Measurements from ENCODE around the gene CCL19.
"Not testable (repeated sequence)": the region's sequence is repeated elsewhere in the genome, so short reads cannot be mapped to it uniquely, and the experiment has no call there.

The CCL19 gene

DNA sequence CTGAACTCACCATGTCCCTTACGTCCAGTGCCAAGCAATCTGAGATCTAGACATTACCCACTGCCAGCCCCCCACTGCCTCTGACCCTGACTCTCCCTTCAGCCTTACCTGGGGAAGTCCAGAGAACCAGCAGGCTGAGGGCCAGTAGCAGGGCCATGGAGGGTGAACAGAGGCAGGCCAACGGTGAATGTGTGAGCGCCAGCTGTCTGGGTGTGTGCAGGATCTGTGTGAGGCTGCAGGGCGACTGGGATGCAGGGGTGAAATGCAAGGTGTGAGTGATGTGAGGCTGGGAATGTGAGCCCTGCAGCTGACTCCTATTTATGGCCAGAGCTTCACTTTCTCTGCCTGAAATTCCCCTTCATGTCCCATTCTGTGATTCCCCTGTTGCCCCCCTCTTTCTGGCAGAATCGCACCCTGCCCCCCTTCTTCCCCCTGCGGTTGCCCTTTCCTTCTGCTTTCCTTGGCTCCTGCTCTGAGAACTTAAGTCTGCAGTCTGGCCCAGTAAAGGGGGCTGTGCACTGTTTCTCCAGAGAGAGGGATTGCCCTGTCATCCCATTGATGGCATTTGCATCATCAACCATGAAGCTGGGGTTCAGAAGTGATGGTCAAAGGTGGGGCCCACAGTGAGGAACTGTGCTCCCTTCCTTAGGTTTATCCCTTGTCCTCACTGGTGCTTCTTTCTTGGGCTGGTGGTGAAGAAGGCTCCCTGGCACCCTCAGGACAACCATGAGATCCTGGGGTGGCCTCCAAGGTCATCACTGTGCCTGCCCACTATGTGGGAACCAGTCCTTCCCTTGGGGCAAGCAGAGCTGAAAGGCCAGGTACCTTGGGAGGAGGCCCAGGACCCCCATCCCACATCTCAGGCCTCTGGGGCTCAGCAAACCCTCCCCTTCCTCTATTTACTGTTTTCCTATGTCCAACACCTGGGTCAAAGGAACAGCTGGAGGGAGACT, at the start of gene CCL19:
Gene CCL19, minus strand, starts transcription at position 294 of the 953 bp plus-strand sequence. Its CDS starts 137 bp downstream, at position 157.
- no peak for DNase-seq (ENCODE audit: low read depth in 2 of 2)

GRCh38 chr9:34740176-34740575, 49.1 kb upstream of the CCL19 start:
- not testable (repeated sequence) for DNase-seq (ENCODE audit: low read depth in 2 of 2)

- DNase-seq (ENCODE audit: low read depth in 2 of 2) = no peak
These were observed 46.7 kb upstream of the CCL19 start for GRCh38 chr9:34737677-34738260.

DNA sequence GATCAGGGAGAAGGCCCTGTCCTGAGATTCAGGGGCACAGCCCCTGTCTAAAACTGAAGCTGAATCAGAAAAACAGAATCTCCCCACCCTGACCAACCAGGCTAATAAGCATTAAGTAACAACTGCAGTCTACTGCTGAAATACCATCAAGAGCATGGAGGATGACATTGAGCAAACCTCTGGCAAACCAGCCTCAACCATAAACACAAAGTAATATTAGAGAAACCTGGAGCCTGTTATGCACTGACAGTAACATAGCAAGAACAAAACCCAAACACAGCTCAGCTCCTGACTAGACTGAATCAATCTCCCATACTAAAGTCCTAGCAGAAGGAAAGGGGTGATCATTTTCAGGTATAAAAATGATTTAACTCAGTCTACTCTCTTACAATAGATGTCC, 43.6 kb upstream of the CCL19 start:
- no peak for DNase-seq (ENCODE audit: low read depth in 2 of 2)

DNA sequence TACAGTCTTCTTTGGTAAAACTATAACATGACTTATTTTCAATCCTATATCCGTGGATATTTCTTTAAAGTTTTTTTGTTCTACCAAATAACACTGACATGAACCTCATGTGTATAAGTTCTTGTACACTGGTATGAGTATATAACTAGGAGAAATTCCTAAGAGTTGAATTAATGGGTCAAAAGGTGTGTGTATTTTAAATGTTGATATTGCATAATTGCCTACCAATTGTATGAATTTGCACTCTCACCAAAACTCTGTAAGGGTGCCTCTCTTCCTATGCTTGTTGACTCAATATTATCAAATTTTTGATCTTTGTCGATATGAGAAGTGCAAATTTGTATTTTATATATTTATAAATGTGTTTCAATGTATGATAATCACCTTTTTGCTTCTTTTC, 41.8 kb upstream of the CCL19 start:
- no peak for DNase-seq (ENCODE audit: low read depth in 2 of 2)

GRCh38 chr9:34732478-34732877, 41.4 kb upstream of the CCL19 start:
- DNase-seq (ENCODE audit: low read depth in 2 of 2) = no peak

- no peak for DNase-seq (ENCODE audit: low read depth in 2 of 2)
These were observed 32.1 kb upstream of the CCL19 start for GRCh38 chr9:34723141-34723540.

DNA sequence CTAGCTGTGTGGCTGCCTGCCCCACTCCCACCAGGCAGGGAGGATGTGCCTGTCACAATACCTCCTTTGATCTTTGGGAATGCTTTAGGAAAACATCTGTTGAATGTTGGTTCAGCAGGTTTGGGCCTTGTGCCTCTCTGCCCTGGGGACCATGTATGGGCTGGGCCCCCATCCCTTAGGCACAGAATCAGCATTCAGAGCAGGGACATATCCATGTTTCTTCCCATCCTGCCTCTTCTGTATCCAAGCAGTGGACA, 28.6 kb upstream of the CCL19 start:
- DNase-seq (ENCODE audit: low read depth in 2 of 2) = not testable (repeated sequence)

- DNase-seq (ENCODE audit: low read depth in 2 of 2) = no peak
These were observed 28.1 kb upstream of the CCL19 start for GRCh38 chr9:34719021-34719768.

DNA sequence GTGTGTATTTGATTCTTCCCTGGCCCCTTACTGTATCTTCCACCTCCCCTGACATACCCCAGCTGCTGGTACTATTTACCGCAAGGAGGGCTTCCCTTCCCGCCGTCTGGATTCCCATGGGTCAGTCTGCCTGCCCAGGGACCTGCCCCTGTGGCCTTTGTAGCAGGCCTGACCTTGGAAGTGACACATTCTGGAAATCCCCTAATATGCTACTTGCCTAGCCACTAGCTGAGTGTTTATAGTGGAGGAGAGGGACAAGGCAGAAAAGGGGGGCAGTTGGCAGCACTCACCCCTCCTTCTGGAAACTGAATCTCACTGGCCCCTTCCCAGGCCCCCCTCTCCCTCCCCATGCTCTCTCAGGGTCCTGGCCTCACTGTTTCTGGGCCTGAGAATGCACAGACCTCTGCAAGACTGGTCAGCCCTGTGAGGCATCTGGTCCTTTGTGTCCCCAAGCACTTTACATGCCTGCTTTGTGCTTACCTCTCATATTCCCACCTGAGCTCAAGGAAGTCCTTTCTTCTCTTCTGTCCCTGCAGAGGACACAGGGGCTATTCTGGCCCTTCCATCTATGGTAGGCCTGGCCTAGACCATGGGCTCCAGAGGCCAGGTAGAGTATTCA, 27.0 kb upstream of the CCL19 start:
- no peak for DNase-seq (ENCODE audit: low read depth in 2 of 2)

- DNase-seq (ENCODE audit: low read depth in 2 of 2) = no peak
These were observed 25.6 kb upstream of the CCL19 start for GRCh38 chr9:34716711-34717110.

- no peak for DNase-seq (ENCODE audit: low read depth in 2 of 2)
These were observed 24.7 kb upstream of the CCL19 start for GRCh38 chr9:34715639-34716215.

- no peak for DNase-seq (ENCODE audit: low read depth in 2 of 2)
These were observed 22.9 kb upstream of the CCL19 start for GRCh38 chr9:34714007-34714406.

DNA sequence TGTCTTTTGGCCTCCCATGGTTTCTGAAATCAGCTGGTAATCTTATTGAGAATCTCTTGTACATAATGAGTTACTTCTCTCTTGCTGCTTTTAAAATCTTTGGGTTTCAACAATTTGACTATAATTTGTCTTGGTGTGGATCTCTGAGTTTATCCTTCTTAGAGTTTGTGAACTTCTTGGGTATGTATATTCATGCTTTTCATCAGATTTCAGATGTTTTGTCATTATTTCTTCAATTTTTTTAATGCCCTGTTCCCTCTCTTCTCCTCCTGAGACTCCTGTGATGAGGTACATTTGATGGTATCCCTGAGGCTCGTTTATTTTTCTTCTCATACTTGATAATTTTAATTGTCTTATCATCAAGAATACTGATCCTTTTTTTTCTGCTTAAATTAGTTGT, 21.1 kb upstream of the CCL19 start:
- DNase-seq (ENCODE audit: low read depth in 2 of 2) = no peak

GRCh38 chr9:34710023-34710422, 18.9 kb upstream of the CCL19 start, which contains the start of gene CCL21:
TSS of gene CCL21 (minus strand) at chr9:34710136. CDS start at chr9:34710066, 70 bp downstream.
- DNase-seq (ENCODE audit: low read depth in 2 of 2) = no peak

DNA sequence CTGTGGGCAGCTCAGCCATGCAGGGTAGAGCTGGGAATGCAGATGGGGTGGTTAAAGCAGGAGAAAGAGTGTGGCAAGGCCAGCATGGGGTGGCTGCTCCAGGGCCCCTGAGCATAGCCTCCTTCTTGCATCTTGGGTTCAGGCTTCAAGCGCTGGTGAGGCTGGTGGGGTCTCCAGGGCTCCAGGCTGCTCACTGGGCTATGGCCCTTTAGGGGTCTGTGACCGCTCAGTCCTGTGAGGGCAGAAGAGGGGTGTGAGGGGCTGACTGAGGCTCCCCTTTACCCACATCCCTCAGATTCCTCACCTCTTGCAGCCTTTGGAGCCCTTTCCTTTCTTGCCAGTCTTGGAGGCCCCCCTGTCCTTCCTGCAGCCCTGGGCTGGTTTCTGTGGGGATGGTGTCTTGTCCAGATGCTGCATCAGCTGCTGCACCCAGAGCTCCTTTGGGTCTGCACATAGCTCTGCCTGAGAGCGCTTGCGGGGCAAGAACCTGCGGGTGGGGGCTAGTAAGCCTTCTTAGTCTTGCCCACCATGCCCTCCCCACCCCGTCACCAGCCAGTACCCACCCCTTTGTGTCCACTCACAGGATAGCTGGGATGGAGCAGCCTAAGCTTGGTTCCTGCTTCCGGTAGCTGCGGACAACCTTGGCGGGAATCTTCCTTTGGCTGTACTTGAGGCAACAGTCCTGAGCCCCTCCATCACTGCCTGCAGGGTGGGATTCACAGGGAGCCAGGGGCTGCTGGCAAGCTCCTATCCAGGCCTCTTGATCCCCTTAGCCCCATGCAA, 18.3 kb upstream of the CCL19 start:
- DNase-seq (ENCODE audit: low read depth in 2 of 2) = no peak

DNA sequence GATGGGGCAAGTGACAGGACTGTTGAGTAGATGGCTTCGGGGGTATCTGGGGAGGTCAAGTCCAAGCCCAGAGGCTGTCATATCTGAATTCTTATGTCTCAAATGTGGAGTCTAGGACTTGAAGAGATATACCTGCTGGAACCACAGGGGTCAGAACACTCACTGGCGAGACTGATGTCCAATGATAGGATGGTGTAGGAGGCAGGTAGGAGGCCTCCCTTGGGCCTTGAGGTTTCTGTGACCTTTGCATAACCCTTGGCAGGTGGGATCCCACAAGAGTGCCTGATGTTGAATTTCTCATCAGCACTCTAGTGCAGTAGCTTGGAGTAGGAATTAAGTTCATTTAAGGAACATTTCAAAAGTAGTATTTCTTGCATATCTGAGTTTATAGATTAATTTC, 16.1 kb upstream of the CCL19 start:
- no peak for DNase-seq (ENCODE audit: low read depth in 2 of 2)

DNA sequence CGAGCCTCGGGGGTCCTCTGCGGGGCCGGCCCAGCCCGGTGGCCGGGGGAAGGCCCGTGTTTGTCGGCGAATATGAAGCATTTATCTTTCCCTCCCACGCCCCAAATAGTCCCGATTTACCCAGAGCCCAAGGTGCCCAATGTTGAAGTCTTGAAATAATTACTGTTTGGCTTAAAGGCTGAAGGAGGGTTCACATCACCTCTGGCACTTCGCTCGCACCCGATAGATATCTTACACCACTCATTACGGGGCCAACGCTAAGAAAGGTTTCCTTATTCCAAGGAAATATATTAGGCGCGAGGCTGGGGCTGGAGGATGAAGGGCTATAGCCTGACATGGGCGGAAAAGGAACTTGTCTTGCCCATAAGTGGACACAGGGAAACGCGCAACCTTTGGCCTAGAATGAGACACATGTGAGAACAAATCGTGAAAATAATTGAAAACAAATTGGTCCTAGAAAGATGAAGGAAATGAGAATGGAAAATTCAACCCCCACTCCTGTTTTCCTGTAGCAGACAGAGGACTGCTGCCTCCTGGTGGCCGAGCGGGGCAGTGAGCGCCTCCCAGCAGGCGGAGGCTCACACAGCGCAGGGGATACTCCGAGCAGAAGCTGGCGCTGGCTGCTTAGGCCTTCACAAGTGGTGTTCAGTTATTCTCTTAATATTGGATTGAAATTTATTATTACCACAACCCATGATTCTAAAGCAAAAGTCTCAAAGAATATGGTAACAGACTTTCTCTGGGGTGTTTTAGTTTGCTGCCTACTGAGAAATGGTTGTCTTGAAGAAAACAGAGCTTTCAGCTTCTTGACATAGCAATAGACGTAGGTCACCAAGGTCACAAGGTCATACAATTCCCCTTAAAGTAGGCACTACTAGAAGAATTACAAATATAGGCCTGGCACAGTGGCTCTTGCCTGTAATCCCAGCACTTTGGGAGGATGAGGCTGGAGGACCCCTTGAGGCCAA, 11.0 kb upstream of the CCL19 start:
- peak; percentile 62 to 67 for DNase-seq (ENCODE audit: low read depth in 2 of 2)

DNA sequence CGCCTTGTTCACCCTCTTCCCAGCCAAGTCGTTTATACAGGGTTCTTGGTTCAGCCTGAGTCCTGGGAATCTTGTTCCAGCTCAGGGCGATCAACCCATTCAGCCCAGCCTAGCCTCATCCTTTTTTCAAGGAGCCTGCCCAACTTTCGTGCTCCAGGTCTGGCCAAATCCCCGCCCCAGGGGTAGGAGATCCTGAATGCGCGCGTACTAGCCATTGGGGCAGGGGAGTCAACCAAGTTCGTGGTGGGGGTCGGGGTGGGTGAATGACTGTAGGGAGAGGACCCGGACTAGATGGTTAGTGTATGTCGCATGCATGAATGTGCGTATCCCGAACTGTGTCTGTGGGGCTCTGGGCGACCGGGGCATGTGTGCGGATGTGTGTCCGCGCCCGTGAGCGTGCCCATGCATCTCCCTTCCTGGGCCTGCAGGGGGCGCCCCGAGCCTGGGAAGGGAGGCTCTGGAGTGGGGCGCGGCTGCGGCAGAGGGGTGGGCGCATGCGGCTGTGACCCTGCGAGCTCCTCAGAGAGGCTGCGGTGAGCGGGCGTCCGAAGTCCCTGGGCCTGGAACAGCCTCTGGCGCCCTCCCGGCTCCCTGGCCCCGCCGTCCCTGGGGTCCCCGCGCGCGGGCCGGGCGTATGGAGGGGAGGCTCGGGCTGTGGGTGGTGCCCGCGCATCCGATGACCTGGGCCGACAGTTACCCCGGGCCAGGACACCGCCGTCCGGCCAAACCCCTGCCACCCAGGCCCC, 10.1 kb upstream of the CCL19 start:
- peak; percentile 36 to 49 for DNase-seq (ENCODE audit: low read depth in 2 of 2)

Data from stimulated activated CD8-positive, alpha-beta memory T cell treated with anti-CD3 and anti-CD28 coated beads, Interleukin-15, amount 100 ng/mL, for 4 hours (primary cell).